ENCODE data around the gene RIPPLY1. TPM values are rescaled to one million over a fixed set of nuclear protein-coding genes. Genes with fewer than 3 reads are reported as not detected.

Gene RIPPLY1
- total RNA-seq, 1 experiment from 2014 or later, result not detected

GRCh38 chrX:106948641-106949040 is 45.5 kb upstream of the RIPPLY1 start:
- intact Hi-C loops (cut with micrococcal nuclease; ENCODE audit: unreplicated experiment), result no loop called here
- Histone ChIP-seq H3K27ac (ENCODE audit: low read depth, low read length, poor library complexity, severe bottlenecking) (no peak overlapping the region), H3K27me3 (replicated peaks; ENCODE audit: insufficient read depth, low read depth, low read length, poor library complexity) (no peaks in the 10 kb centered on the region), H3K4me1 (ENCODE audit: insufficient read depth, low read length, poor library complexity, severe bottlenecking) (no peaks in the 10 kb centered on the region), H3K4me3 (ENCODE audit: low read depth, low read length, poor library complexity, severe bottlenecking) (no peak overlapping the region), H3K9me3 (ENCODE audit: low read depth, low read length, poor library complexity, severe bottlenecking) (no peaks in the 10 kb centered on the region), H3K36me3 (ENCODE audit: insufficient read depth, low read length, poor library complexity, severe bottlenecking) (no peaks in the 10 kb centered on the region)
- POLR2A ChIA-PET (ENCODE audit: low non-redundant PET), result no interaction called here
- DNase-seq (ENCODE audit: low spot score), result no peak
- CTCF ChIA-PET, result no interaction called here
- BruUV-seq (replicated peaks), result no TSS peak
- TF ChIP-seq EZH2 (IDR thresholded peaks at IDR 0.05; ENCODE audit: borderline replicate concordance, low read depth, low read length, poor library complexity, severe bottlenecking), result no peak

GRCh38 chrX:106946464-106946863 is 43.3 kb upstream of the RIPPLY1 start:
- Histone ChIP-seq H3K27ac (ENCODE audit: low read depth, low read length, poor library complexity, severe bottlenecking) (no peak overlapping the region), H3K4me1 (ENCODE audit: insufficient read depth, low read length, poor library complexity, severe bottlenecking) (no peaks in the 10 kb centered on the region), H3K36me3 (ENCODE audit: insufficient read depth, low read length, poor library complexity, severe bottlenecking) (peaks cover 8% of the 10 kb centered on the region), H3K4me3 (ENCODE audit: low read depth, low read length, poor library complexity, severe bottlenecking) (no peak overlapping the region), H3K27me3 (replicated peaks; ENCODE audit: insufficient read depth, low read depth, low read length, poor library complexity) (no peaks in the 10 kb centered on the region), H3K9me3 (ENCODE audit: low read depth, low read length, poor library complexity, severe bottlenecking) (no peaks in the 10 kb centered on the region)
- no TSS peak for BruUV-seq (replicated peaks)
- intact Hi-C loops (cut with micrococcal nuclease; ENCODE audit: unreplicated experiment), result no loop called here
- POLR2A ChIA-PET (ENCODE audit: low non-redundant PET), result no interaction called here
- no peak for DNase-seq (ENCODE audit: low spot score)
- CTCF ChIA-PET, result no interaction called here
- TF ChIP-seq EZH2 (IDR thresholded peaks at IDR 0.05; ENCODE audit: borderline replicate concordance, low read depth, low read length, poor library complexity, severe bottlenecking) (no peak), CTCF (conservative IDR thresholded peaks at IDR 0.05; ENCODE audit: low read depth, low read length) (no peak)

- Histone ChIP-seq H3K9me3 (ENCODE audit: low read depth, low read length, poor library complexity, severe bottlenecking) (no peaks in the 10 kb centered on the region), H3K36me3 (ENCODE audit: insufficient read depth, low read length, poor library complexity, severe bottlenecking) (peaks cover 8% of the 10 kb centered on the region), H3K4me1 (ENCODE audit: insufficient read depth, low read length, poor library complexity, severe bottlenecking) (no peaks in the 10 kb centered on the region), H3K27me3 (replicated peaks; ENCODE audit: insufficient read depth, low read depth, low read length, poor library complexity) (no peaks in the 10 kb centered on the region), H3K4me3 (ENCODE audit: low read depth, low read length, poor library complexity, severe bottlenecking) (no peak overlapping the region), H3K27ac (ENCODE audit: low read depth, low read length, poor library complexity, severe bottlenecking) (no peak overlapping the region)
- POLR2A ChIA-PET (ENCODE audit: low non-redundant PET), result no interaction called here
- intact Hi-C loops (cut with micrococcal nuclease; ENCODE audit: unreplicated experiment), result no loop called here
- no peak for TF ChIP-seq EZH2 (IDR thresholded peaks at IDR 0.05; ENCODE audit: borderline replicate concordance, low read depth, low read length, poor library complexity, severe bottlenecking)
- TF ChIP-seq CTCF (conservative IDR thresholded peaks at IDR 0.05; ENCODE audit: low read depth, low read length), result no peak
- CTCF ChIA-PET, result no interaction called here
- BruUV-seq (replicated peaks), result no TSS peak
- DNase-seq (ENCODE audit: low spot score), result no peak
Observed at GRCh38 chrX:106940068-106940467, 36.9 kb upstream of the RIPPLY1 start.

- peaks cover 8% of the 10 kb centered on the region for H3K36me3 ChIP-seq (ENCODE audit: insufficient read depth, low read length, poor library complexity, severe bottlenecking)
- H3K9me3 ChIP-seq (ENCODE audit: low read depth, low read length, poor library complexity, severe bottlenecking), result no peaks in the 10 kb centered on the region
- no peak for TF ChIP-seq CTCF (conservative IDR thresholded peaks at IDR 0.05; ENCODE audit: low read depth, low read length)
- no peak for TF ChIP-seq EZH2 (IDR thresholded peaks at IDR 0.05; ENCODE audit: borderline replicate concordance, low read depth, low read length, poor library complexity, severe bottlenecking)
- no peaks in the 10 kb centered on the region for H3K27me3 ChIP-seq (replicated peaks; ENCODE audit: insufficient read depth, low read depth, low read length, poor library complexity)
- no peak overlapping the region for H3K4me3 ChIP-seq (ENCODE audit: low read depth, low read length, poor library complexity, severe bottlenecking)
- CTCF ChIA-PET, result no interaction called here
- intact Hi-C loops (cut with micrococcal nuclease; ENCODE audit: unreplicated experiment), result no loop called here
- no peak for DNase-seq (ENCODE audit: low spot score)
- no peaks in the 10 kb centered on the region for H3K4me1 ChIP-seq (ENCODE audit: insufficient read depth, low read length, poor library complexity, severe bottlenecking)
- no TSS peak for BruUV-seq (replicated peaks)
- no peak overlapping the region for H3K27ac ChIP-seq (ENCODE audit: low read depth, low read length, poor library complexity, severe bottlenecking)
- POLR2A ChIA-PET (ENCODE audit: low non-redundant PET), result no interaction called here
Observed at GRCh38 chrX:106939566-106939965, 36.4 kb upstream of the RIPPLY1 start.

Data from A673 (cell line).